Uterus (tissue), 2 donors: Measurements from ENCODE around the gene SLC27A1.

ENCODE experiments used
- CTCF ChIP-seq, 4 experiments: fragments of 200-600 bp in 2 of 4; fragments of 450-650 bp in 2 of 4; sonication (generic) in 2 of 4; IDR thresholded peaks; one replicate each; pipeline ENCODE4 v1.5.1; 2016 to 2019; ENCODE audit warnings: antibody characterized with exemption in 4 of 4, mild to moderate bottlenecking in 2 of 4, moderate library complexity in 1 of 4
- POLR2A ChIP-seq, 2 donors: fragments of 450-650 bp; IDR thresholded peaks; one replicate each; pipeline ENCODE4 v1.6.1; 2016; ENCODE audit warnings: antibody characterized with exemption in 2 of 2, mild to moderate bottlenecking in 1 of 2, moderate library complexity in 1 of 2

GRCh38 chr19:17458970-17459369, 11.4 kb upstream of the SLC27A1 start:
- TF ChIP-seq CTCF (IDR thresholded peaks at IDR 0.05) (no peak), POLR2A (IDR thresholded peaks at IDR 0.05) (no peak)
